NCI-H2029 treated with DMSO at 0.1 percent for 48 hours (cell line): ENCODE data around the gene ZNF597.
A peak's percentile ranks its signal among the peaks of the same experiment; 100 is the strongest.

Experiments
- DNase-seq: peaks from one replicate; lab custom pipeline; 2025; lab: John Stamatoyannopoulos, UW

The ZNF597 gene

GRCh38 chr16:3443108-3444031 lies at the start of gene ZNF597, which contains the start of gene NAA60:
Gene ZNF597 (minus strand): TSS chr16:3443504. CDS start chr16:3443153, 351 bp downstream.
Gene NAA60 (plus strand): TSS chr16:3443680. CDS start chr16:3476228, 32,548 bp downstream.
- DNase-seq = peak; percentile 27

GRCh38 chr16:3492356-3492755 lies 49.1 kb upstream of the ZNF597 start:
- no peak for DNase-seq

GRCh38 chr16:3490911-3491629 lies 47.8 kb upstream of the ZNF597 start:
- no peak for DNase-seq

- DNase-seq = no peak
Measured at GRCh38 chr16:3488801-3489200, 45.5 kb upstream of the ZNF597 start.

- DNase-seq = no peak
Measured at GRCh38 chr16:3487521-3488410, 44.5 kb upstream of the ZNF597 start.

GRCh38 chr16:3486506-3487215 lies 43.4 kb upstream of the ZNF597 start:
- DNase-seq = no peak

GRCh38 chr16:3485821-3486505 lies 42.7 kb upstream of the ZNF597 start:
- no peak for DNase-seq

GRCh38 chr16:3485097-3485745 lies 41.9 kb upstream of the ZNF597 start:
- no peak for DNase-seq

- no peak for DNase-seq
Measured at GRCh38 chr16:3484318-3485096, 41.2 kb upstream of the ZNF597 start.

- no peak for DNase-seq
Measured at GRCh38 chr16:3482659-3483241, 39.4 kb upstream of the ZNF597 start.

GRCh38 chr16:3481696-3482658 lies 38.7 kb upstream of the ZNF597 start:
- DNase-seq = no peak

GRCh38 chr16:3480901-3481695 lies 37.8 kb upstream of the ZNF597 start:
- no peak for DNase-seq

GRCh38 chr16:3479654-3480216 lies 36.4 kb upstream of the ZNF597 start:
- DNase-seq = no peak

GRCh38 chr16:3478242-3478925 lies 35.1 kb upstream of the ZNF597 start:
- DNase-seq = no peak

GRCh38 chr16:3476409-3476808 lies 33.1 kb upstream of the ZNF597 start:
- DNase-seq = no peak
